HUDEP-2 (cell line): ENCODE data around the gene KIAA1755.

Experiments used
- DNase-seq, 76 experiments: peaks; one replicate each; lab custom pipeline; 2025; ENCODE audit not compliant: unreplicated experiment in 76 of 76; lab: John Stamatoyannopoulos, UW

The KIAA1755 gene

DNA sequence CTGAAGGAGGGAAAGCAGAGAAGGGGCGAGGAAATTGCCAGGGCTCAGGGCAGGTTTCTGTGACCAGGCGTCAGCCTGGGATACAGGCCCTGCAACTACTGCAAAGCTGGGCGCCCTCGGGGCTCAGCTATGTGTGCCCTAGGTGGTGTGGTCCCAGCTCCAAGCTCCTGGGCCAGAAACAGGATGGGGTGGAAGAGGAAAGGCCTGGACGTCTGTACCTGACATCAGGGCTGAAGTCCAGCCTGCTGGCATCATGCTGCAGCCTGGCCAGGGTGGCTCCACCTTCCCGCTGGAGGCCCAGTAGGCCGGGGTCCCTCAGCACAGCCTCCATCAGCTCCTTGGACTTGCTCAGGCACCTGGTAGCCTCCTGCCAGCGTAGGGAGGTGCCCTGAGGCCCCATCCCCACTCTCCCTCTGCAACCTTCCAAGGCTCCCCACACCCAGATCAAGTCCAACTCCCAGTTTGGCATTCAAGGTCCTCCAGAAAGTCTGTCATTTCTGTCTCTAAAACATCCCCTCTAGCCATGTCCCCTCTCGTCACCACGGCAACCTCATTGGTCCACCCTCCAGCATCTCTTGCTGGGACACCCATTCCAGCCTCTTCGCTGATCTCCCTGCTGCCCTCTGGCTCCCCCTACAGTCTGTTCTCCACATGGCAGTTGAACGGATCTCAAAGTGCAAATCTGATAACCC lies 38.2 kb downstream of the KIAA1755 start:
- peak in 61 of 76 experiments; percentile 4 to 78 (median 50) for DNase-seq

DNA sequence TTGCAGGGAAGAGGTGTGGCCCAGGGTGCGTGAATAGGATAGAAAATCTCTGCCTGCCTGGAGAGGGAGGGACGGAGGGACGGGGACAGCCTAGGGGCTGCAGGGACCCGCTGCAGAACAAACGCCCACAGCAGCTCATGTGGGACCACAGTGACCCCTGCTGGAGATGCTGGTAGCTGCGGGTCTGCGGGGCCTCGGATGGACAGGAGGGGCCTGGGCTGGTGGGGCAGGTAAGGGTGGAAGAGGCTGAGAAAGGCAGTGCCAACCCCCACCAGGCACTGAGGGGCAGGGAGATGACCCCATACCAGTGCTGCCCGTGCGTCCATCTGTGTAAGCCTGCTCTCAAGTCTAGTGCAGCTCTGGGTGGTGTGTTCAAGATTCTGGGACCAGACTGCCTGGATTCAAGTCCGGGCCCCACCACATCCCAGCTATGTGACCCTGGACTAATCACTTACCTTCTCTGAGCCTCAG lies 39.4 kb downstream of the KIAA1755 start:
- DNase-seq: peak in 50 of 76 experiments; percentile 3 to 68 (median 34)

DNA sequence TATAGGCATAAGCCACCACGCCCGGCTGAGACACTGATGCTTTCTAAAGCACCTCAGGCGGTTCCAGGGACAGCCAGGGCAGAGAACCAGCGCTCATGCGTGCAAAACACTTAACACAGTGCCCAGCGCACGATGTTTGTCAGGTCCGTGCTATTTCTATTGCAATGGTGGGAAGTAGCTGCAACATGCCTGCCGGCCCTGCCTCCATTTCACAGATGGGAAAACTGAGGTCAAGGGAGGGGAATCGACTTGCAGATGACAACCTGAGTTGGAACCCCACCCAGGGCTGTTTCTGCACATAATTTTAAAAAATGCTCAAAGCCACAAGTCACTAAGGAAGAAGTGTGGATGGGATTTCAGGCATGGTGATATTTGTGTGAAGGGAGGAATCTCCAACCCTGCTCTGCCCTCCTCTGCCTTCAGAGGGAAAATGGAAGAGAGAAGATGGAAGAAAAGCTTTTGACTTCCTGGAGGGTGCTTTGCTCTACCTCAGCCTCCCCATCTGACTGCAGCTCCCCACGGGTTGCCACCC lies 39.9 kb downstream of the KIAA1755 start:
- DNase-seq: no peak

DNA sequence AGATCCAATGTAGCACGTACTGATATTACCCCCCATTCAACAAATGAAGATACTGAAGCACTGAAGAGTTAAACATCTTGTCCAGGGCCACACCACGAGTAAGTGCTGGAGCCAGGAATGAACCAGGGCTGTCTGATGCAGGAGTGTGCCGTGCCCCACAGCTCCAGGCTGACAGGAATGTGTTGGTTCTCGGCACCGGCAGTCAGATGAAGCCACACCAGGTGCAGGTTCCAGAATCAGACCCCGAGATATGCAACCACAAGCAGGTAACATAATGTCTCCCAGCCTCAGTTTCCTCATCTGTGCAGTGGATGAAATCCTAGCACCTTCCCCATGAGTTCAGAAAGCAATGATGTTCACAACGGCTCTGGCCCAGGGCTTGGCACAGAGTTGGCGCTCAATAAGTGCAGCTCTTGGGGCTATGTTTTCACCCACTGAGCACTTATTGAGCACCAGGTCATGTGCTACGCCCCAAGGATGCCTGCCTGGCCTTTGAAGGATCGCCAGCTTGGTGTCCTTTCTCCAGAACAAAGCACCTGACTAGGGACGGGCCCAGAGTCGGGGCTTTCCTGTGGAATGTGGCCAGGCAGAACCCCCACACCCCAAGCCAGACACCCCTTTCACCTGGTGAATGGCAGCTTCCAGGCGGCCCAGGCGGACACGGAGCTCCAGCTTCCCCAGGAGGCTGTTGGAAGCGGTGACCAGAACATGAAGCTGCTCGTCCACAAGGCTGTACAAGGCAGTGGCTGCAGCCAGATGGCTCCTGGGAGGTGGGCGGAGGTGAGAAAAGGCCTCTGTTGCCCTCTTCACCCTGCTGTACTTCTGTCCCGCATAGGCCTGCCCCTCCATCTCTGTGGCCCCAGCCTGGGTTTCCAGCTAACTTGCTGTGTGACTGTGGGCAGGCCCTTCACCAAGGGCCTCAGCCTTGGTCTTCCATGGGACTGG lies 41.3 kb downstream of the KIAA1755 start:
- no peak for DNase-seq

GRCh38 chr20:38218566-38218885 lies 42.0 kb downstream of the KIAA1755 start:
- no peak for DNase-seq

- no peak for DNase-seq
Observed at GRCh38 chr20:38217791-38218565, 42.6 kb downstream of the KIAA1755 start.

GRCh38 chr20:38216746-38217595 lies 43.6 kb downstream of the KIAA1755 start:
- no peak for DNase-seq

GRCh38 chr20:38216201-38216600 lies 44.3 kb downstream of the KIAA1755 start:
- no peak for DNase-seq

GRCh38 chr20:38215194-38216182 lies 45.0 kb downstream of the KIAA1755 start:
- DNase-seq: no peak

GRCh38 chr20:38214256-38215193 lies 46.0 kb downstream of the KIAA1755 start:
- no peak for DNase-seq

DNA sequence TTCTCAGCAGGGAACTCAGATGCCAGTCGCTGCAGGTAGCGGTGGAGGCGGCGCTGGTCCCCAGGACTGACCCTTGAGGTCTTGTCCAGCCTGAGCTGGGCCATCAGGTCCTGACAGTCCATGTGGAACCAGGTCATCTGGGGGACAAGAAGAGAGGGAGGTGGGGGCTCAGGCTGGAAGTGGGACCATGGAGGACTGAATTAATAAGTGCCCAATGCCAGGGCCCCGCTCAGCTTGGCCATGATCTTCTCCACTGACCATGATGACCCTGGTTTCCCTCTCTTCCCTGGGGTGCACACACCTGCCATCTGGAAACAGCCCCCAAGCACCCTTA lies 47.0 kb downstream of the KIAA1755 start:
- no peak for DNase-seq

- no peak for DNase-seq
Observed at GRCh38 chr20:38212806-38213606, 47.5 kb downstream of the KIAA1755 start.

DNA sequence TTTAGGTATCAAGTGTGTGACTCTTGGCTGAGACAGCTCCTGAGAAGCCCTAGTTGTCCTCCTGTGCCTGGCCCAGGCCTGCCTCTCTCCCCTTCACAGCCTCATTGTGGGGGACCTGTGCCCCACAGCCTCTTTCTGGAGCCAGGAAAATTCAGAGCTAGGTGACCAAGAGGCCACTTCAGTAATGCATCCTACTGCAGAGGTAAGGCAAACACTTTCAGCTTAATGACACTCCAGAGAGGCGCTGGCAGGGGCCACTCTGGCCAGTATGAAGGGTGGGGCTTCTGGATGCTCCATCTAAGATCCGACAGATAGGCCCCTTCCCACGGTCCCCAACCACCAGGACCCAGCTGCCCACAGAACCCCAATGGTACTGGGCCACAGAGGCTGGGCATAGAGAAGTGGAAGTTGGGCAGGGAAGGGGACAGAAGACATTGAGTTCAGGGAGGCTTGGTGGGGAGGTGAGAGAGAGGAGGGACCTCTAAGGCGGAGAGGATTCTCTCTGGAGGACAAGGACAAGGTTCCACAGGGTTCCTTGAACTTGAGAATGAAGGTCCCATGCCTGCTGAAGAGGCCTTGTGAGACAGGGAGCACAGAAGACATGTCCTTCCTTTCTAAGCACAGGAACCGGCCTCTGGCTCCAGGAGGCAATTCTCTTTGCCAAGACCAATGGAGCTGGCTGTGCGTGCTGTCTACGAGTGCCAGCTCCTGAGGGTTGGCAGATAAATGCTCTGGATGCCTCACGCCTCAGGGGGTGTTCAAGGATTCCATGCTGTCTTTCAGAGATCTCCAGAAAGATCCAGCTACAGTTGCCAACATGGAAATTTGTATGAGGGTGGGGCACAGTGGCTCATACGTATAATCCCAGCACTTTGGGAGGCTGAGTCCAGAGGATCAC lies 49.1 kb downstream of the KIAA1755 start:
- DNase-seq: no peak

DNA sequence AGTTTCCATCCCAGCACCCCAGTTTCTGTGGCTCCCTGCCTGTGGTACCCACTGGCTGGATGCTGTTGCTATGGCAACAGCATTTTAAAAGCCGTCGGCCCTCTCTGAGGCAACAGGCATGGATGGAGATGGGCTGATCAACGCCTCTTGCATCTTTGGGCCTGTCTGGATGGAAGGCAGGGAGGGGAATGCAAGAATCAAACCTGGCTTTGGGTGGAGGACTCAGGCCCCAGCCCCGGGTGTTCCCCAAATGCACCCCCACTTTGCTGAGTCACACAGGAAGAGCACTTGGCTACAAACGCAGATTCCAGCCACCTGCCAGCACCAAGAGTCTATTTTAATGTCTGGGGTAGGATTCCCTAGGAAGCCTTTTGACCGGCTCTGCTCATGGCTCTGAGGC lies 49.8 kb downstream of the KIAA1755 start:
- DNase-seq: no peak

DNA sequence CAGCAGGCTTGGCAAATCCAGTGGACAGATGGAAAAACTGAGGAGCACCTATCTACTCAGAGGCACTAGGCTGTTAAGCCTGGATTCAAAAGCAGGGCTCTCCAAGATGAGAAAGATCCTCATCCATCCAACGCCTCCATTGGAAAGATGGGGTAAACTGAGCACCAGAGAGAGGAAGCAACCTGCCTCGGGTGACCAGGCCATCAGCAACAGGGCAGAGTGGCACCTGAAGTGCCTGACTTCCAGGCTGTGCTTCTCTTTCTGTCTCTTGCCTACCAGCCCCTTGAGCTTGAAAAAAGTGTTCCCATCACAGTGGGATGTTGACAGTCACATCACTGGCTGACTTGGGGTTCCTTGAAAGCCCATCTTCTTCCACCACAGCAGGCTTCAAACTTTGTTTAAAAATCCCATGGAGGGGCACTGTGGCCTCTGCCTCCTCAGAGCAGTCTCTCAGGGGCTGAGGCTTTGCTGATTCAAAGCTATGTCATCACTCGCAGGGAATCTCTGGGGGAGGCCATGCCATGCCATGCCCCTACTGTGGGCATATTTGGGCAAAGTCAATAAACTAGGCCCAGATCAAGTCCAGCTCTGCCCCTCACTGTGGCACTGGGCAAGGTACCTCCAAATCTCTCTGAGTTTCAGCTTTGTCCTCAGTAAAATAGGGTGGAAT lies 50.7 kb downstream of the KIAA1755 start:
- DNase-seq: no peak
